HepG2 (cell line): ENCODE results near the gene HLCS. TPM values are rescaled to one million over a fixed set of nuclear protein-coding genes. Genes with fewer than 3 reads are reported as not detected.

Source experiments
- CHCHD3 ChIP-seq: sonication (generic); formaldehyde crosslinking; IDR thresholded peaks from 2 replicates; pipeline ENCODE4 v1.8.0; 2022; ENCODE audit warnings: mild to moderate bottlenecking, missing genetic modification reagents, moderate library complexity
- ETV6 ChIP-seq: sonication (generic); formaldehyde crosslinking; conservative IDR thresholded peaks from 2 replicates; pipeline ENCODE4 v1.4.0; 2020; ENCODE audit warnings: missing genetic modification reagents
- FIP1L1 ChIP-seq: fragments of 200-400 bp; formaldehyde crosslinking; IDR thresholded peaks from 2 replicates; pipeline ENCODE4 v1.6.1; 2018; ENCODE audit warnings: low read depth, mild to moderate bottlenecking, low read length, moderate library complexity, borderline replicate concordance; ENCODE audit not compliant: insufficient read depth
- GFI1 ChIP-seq: sonication (generic); formaldehyde crosslinking; IDR thresholded peaks from 2 replicates; pipeline ENCODE4 v1.5.0; 2020; ENCODE audit warnings: missing genetic modification reagents, mild to moderate bottlenecking, borderline replicate concordance
- HOXA5 ChIP-seq: sonication (generic); formaldehyde crosslinking; IDR thresholded peaks from 2 replicates; pipeline ENCODE4 v1.4.0; 2020; ENCODE audit warnings: missing genetic modification reagents
- MLLT10 ChIP-seq: sonication (generic); formaldehyde crosslinking; IDR thresholded peaks from 2 replicates; pipeline ENCODE4 v1.4.0; 2020; ENCODE audit warnings: missing genetic modification reagents
- MXI1 ChIP-seq: IDR thresholded peaks from 3 replicates; pipeline ENCODE4 v1.6.1; 2012; ENCODE audit warnings: low read depth, low read length, inconsistent platforms, borderline replicate concordance
- NFKBIZ ChIP-seq: IDR thresholded peaks from 2 replicates; pipeline ENCODE4 v1.6.1; 2018; ENCODE audit warnings: missing genetic modification reagents, missing compliant biosample characterization
- PAX8 ChIP-seq: sonication (generic); formaldehyde crosslinking; IDR thresholded peaks from 2 replicates; pipeline ENCODE4 v1.8.0; 2022; ENCODE audit warnings: mild to moderate bottlenecking, missing genetic modification reagents, borderline replicate concordance
- PHF21A ChIP-seq: sonication (generic); formaldehyde crosslinking; IDR thresholded peaks from 2 replicates; pipeline ENCODE4 v1.5.0; 2020; ENCODE audit warnings: mild to moderate bottlenecking, missing genetic modification reagents
- TOPORS ChIP-seq: sonication (generic); formaldehyde crosslinking; IDR thresholded peaks from 2 replicates; pipeline ENCODE4 v1.8.0; 2023; ENCODE audit warnings: mild to moderate bottlenecking, missing genetic modification reagents
- WIZ ChIP-seq: sonication (generic); formaldehyde crosslinking; IDR thresholded peaks from 2 replicates; pipeline ENCODE4 v1.5.1; 2020; ENCODE audit warnings: mild to moderate bottlenecking, missing genetic modification reagents
- ZFP1 ChIP-seq: IDR thresholded peaks from 2 replicates; pipeline ENCODE4 v1.6.1; 2016
- ZMYM4 ChIP-seq: sonication (generic); formaldehyde crosslinking; IDR thresholded peaks from 2 replicates; pipeline ENCODE4 v1.8.1; 2023; ENCODE audit warnings: mild to moderate bottlenecking, missing genetic modification reagents
- ZNF564 ChIP-seq: sonication (generic); formaldehyde crosslinking; IDR thresholded peaks from 2 replicates; pipeline ENCODE4 v1.8.1; 2023; ENCODE audit warnings: mild to moderate bottlenecking, missing genetic modification reagents
- ZNF720 ChIP-seq: sonication (generic); formaldehyde crosslinking; IDR thresholded peaks from 2 replicates; pipeline ENCODE4 v1.4.0; 2020; ENCODE audit warnings: missing genetic modification reagents
- ZNF782 ChIP-seq: sonication (generic); formaldehyde crosslinking; IDR thresholded peaks from 2 replicates; pipeline ENCODE4 v1.4.0; 2020; ENCODE audit warnings: missing genetic modification reagents, mild to moderate bottlenecking, borderline replicate concordance
- polyA plus RNA-seq, 8 experiments: library from polyadenylated mRNA; depleted of rRNA in 3 of 8; stranded (reverse) in 7 of 8; unstranded in 1 of 8; fragments of >200 nt; fragmentation: Illumina TruSeq in 4 of 8; extraction: Trizol in 4 of 8; gene quantifications; 2 replicates each; pipeline versions ENCODE4 v1.2.1 to v1.2.3, GENCODE V29; 2011 to 2016; ENCODE audit warnings: low read depth in 4 of 8, missing spikeins in 1 of 8, mixed read lengths in 1 of 8; ENCODE audit not compliant: insufficient read depth in 1 of 8
- total RNA-seq, 5 experiments: library from RNA; depleted of rRNA; stranded (reverse); fragments of >200 nt; fragmentation: Illumina TruSeq; extraction: Trizol; gene quantifications; 2 replicates each; pipeline ENCODE4 v1.2.3, GENCODE V29; 2016; ENCODE audit warnings: low read depth in 1 of 5
- TF ChIP-seq, protein P1 (sequence below): sonication (generic); formaldehyde crosslinking; IDR thresholded peaks from 2 replicates; pipeline ENCODE4 v1.5.0; 2020; ENCODE audit warnings: mild to moderate bottlenecking, missing genetic modification reagents, borderline replicate concordance
- TF ChIP-seq, protein P2 (sequence below): sonication (generic); formaldehyde crosslinking; IDR thresholded peaks from 2 replicates; pipeline ENCODE4 v1.4.0; 2020; ENCODE audit warnings: missing genetic modification reagents
- TF ChIP-seq, protein P3 (sequence below): sonication (generic); formaldehyde crosslinking; IDR thresholded peaks from 2 replicates; pipeline ENCODE4 v1.5.1; 2020; ENCODE audit warnings: mild to moderate bottlenecking, moderate library complexity, missing genetic modification reagents

The HLCS gene
- total and polyA plus RNA-seq, 2 of the 13 experiments (the other 11 are each of a cell fraction or from before 2014, with no cell fraction given), result 7.9 to 12.3 TPM

DNA sequence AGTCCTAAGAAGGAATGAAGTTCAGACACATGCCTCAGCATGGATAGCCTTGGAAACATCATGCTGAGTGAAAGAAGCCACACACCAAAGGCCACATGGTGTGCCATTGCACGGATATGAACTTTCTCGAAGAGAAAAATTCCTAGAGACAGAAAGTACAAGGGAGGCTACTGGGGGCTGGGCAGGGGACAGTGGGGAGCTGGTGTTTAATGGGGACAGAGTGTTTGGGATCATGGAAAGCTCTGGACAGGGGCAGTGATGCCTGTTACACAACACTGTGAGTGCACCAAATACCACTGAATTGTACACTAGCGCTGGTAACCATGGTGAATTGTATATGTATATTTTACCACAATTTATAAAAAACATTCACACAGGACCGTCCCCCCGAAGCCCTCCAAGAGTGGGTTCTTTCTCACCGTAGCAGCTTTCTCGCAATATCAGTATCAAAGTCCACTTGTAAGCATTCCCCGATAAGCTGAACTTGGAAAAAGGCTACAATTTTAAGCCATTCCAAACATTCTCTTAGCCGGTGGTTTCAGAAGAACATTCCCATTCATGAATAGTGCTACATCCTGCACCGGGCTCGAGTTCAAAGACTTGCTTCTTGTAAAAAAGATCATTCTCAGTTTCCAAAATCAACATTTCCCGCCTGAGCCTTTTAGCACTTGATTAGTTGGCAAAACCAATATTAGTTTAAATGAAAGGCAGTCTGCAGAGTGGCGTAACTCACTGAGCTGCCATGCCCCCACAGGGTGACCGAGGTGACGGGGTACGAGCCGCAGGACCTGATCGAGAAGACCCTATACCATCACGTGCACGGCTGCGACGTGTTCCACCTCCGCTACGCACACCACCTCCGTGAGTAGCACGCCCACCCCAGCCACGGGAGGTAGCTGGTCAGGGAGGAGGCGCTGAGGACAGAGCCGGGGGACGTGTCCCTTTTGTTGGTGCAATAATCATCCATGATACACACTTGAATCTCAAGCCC is 235.9 kb downstream of the HLCS start (continued):
- TF ChIP-seq, protein P1, sequence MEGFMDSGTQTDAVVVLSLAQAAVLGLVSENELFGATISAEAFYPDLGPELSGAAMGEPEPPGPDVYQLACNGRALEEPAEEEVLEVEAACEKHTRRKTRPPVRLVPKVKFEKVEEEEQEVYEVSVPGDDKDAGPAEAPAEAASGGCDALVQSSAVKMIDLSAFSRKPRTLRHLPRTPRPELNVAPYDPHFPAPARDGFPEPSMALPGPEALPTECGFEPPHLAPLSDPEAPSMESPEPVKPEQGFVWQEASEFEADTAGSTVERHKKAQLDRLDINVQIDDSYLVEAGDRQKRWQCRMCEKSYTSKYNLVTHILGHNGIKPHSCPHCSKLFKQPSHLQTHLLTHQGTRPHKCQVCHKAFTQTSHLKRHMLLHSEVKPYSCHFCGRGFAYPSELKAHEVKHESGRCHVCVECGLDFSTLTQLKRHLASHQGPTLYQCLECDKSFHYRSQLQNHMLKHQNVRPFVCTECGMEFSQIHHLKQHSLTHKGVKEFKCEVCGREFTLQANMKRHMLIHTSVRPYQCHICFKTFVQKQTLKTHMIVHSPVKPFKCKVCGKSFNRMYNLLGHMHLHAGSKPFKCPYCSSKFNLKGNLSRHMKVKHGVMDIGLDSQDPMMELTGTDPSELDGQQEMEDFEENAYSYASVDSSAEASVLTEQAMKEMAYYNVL, result peak; percentile 30; the same call in 1 of the 2 replicates
- TF ChIP-seq, protein P2, sequence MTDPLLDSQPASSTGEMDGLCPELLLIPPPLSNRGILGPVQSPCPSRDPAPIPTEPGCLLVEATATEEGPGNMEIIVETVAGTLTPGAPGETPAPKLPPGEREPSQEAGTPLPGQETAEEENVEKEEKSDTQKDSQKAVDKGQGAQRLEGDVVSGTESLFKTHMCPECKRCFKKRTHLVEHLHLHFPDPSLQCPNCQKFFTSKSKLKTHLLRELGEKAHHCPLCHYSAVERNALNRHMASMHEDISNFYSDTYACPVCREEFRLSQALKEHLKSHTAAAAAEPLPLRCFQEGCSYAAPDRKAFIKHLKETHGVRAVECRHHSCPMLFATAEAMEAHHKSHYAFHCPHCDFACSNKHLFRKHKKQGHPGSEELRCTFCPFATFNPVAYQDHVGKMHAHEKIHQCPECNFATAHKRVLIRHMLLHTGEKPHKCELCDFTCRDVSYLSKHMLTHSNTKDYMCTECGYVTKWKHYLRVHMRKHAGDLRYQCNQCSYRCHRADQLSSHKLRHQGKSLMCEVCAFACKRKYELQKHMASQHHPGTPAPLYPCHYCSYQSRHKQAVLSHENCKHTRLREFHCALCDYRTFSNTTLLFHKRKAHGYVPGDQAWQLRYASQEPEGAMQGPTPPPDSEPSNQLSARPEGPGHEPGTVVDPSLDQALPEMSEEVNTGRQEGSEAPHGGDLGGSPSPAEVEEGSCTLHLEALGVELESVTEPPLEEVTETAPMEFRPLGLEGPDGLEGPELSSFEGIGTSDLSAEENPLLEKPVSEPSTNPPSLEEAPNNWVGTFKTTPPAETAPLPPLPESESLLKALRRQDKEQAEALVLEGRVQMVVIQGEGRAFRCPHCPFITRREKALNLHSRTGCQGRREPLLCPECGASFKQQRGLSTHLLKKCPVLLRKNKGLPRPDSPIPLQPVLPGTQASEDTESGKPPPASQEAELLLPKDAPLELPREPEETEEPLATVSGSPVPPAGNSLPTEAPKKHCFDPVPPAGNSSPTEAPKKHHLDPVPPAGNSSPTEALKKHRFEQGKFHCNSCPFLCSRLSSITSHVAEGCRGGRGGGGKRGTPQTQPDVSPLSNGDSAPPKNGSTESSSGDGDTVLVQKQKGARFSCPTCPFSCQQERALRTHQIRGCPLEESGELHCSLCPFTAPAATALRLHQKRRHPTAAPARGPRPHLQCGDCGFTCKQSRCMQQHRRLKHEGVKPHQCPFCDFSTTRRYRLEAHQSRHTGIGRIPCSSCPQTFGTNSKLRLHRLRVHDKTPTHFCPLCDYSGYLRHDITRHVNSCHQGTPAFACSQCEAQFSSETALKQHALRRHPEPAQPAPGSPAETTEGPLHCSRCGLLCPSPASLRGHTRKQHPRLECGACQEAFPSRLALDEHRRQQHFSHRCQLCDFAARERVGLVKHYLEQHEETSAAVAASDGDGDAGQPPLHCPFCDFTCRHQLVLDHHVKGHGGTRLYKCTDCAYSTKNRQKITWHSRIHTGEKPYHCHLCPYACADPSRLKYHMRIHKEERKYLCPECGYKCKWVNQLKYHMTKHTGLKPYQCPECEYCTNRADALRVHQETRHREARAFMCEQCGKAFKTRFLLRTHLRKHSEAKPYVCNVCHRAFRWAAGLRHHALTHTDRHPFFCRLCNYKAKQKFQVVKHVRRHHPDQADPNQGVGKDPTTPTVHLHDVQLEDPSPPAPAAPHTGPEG (CRISPR knock-in tag), result no peak
- 0 out of 3 replicates have a peak, but pooled peaks have one; percentile 7 for TF ChIP-seq MXI1
- TF ChIP-seq FIP1L1, result no peak
- TF ChIP-seq ZNF720 (CRISPR knock-in tag), result no peak
- peak; percentile 53; the same call in 1 of the 2 replicates for TF ChIP-seq GFI1
- TF ChIP-seq CHCHD3 (CRISPR knock-in tag), result no peak
- TF ChIP-seq WIZ (CRISPR knock-in tag), result no peak
- no peak for TF ChIP-seq ZNF782
- TF ChIP-seq, protein P3, sequence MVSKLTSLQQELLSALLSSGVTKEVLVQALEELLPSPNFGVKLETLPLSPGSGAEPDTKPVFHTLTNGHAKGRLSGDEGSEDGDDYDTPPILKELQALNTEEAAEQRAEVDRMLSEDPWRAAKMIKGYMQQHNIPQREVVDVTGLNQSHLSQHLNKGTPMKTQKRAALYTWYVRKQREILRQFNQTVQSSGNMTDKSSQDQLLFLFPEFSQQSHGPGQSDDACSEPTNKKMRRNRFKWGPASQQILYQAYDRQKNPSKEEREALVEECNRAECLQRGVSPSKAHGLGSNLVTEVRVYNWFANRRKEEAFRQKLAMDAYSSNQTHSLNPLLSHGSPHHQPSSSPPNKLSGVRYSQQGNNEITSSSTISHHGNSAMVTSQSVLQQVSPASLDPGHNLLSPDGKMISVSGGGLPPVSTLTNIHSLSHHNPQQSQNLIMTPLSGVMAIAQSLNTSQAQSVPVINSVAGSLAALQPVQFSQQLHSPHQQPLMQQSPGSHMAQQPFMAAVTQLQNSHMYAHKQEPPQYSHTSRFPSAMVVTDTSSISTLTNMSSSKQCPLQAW (CRISPR knock-in tag), result 0 out of 2 replicates have a peak, but pooled peaks have one; percentile 24
- no peak for TF ChIP-seq ZNF564 (CRISPR knock-in tag)
- TF ChIP-seq ETV6 (CRISPR knock-in tag), result no peak
- peak; percentile 69; the same call in 1 of the 2 replicates for TF ChIP-seq NFKBIZ (CRISPR knock-in tag)
- TF ChIP-seq ZFP1 (CRISPR knock-in tag), result no peak
- TF ChIP-seq PHF21A (CRISPR knock-in tag), result peak; percentile 85
- no peak for TF ChIP-seq TOPORS
- no peak for TF ChIP-seq PAX8 (CRISPR knock-in tag)
- TF ChIP-seq ZMYM4 (CRISPR knock-in tag), result no peak
- TF ChIP-seq MLLT10 (CRISPR knock-in tag), result no peak
- no peak for TF ChIP-seq HOXA5 (CRISPR knock-in tag)
